ENCODE measurements around the gene NRARP. TPM values are rescaled to one million over a fixed set of nuclear protein-coding genes. Genes with fewer than 3 reads are reported as not detected.
"Not testable (repeated sequence)": the region's sequence is repeated elsewhere in the genome, so short reads cannot be mapped to it uniquely, and the experiment has no call there.

NRARP gene
- total RNA-seq, 1 donor from 2014 or later, result 1.8 TPM

- intact Hi-C loops (cut with micrococcal nuclease), result no loop called here
These were observed 36.4 kb downstream of the NRARP start for GRCh38 chr9:137265496-137266161.

- intact Hi-C loops (cut with micrococcal nuclease), result no loop called here
These were observed 38.0 kb downstream of the NRARP start for GRCh38 chr9:137264067-137264466.

GRCh38 chr9:137263506-137263905 lies 38.6 kb downstream of the NRARP start:
- intact Hi-C loops (cut with micrococcal nuclease), result no loop called here

GRCh38 chr9:137262909-137263285 lies 39.2 kb downstream of the NRARP start:
- intact Hi-C loops (cut with micrococcal nuclease), result no loop called here

GRCh38 chr9:137262173-137262908 lies 39.7 kb downstream of the NRARP start:
- intact Hi-C loops (cut with micrococcal nuclease), result not testable (repeated sequence)

- intact Hi-C loops (cut with micrococcal nuclease), result no loop called here
These were observed 45.2 kb downstream of the NRARP start for GRCh38 chr9:137256856-137257255.

GRCh38 chr9:137256362-137256761 lies 45.7 kb downstream of the NRARP start:
- intact Hi-C loops (cut with micrococcal nuclease), result no loop called here

GRCh38 chr9:137255448-137256114 lies 46.5 kb downstream of the NRARP start:
- intact Hi-C loops (cut with micrococcal nuclease), result loop anchor here (1.0 kb wide), 6 partner anchors 14 to 169 kb away; partner anchors contain the start of genes ANAPC2, MAN1B1, NDOR1 and SSNA1

GRCh38 chr9:137254624-137255447 lies 47.2 kb downstream of the NRARP start, which contains the start of gene NELFB:
TSS of gene NELFB (plus strand) at chr9:137255327.
- intact Hi-C loops (cut with micrococcal nuclease), result loop anchor here (1.0 kb wide), 6 partner anchors 14 to 169 kb away; partner anchors contain the start of genes ANAPC2, MAN1B1, NDOR1 and SSNA1

GRCh38 chr9:137253717-137254623 lies 48.1 kb downstream of the NRARP start:
- intact Hi-C loops (cut with micrococcal nuclease), result no loop called here

- intact Hi-C loops (cut with micrococcal nuclease), result no loop called here
These were observed 49.2 kb downstream of the NRARP start for GRCh38 chr9:137252555-137253506.

- intact Hi-C loops (cut with micrococcal nuclease), result no loop called here
These were observed 50.4 kb downstream of the NRARP start for GRCh38 chr9:137251490-137252268.

- intact Hi-C loops (cut with micrococcal nuclease), result no loop called here
These were observed 50.9 kb downstream of the NRARP start, which contains the start of gene STPG3 for GRCh38 chr9:137251194-137251461. TSS of gene STPG3 (plus strand) at chr9:137251286. CDS start at chr9:137251287, 1 bp downstream.

GRCh38 chr9:137250329-137251193 lies 51.5 kb downstream of the NRARP start:
- intact Hi-C loops (cut with micrococcal nuclease), result no loop called here
